Stomach (tissue), 9 donors: Measurements from ENCODE around the gene ABCE1. TPM values are rescaled to one million over a fixed set of nuclear protein-coding genes. Genes with fewer than 3 reads are reported as not detected.
A peak's percentile ranks its signal among the peaks of the same experiment; 100 is the strongest.

Experiments
- DNase-seq, 2 donors: peaks; one replicate each; pipeline versions ENCODE4 v3.0.0 to v3.0.0-alpha.2; 2013 to 2019
- H3K27ac ChIP-seq, 5 donors: fragments of 200-600 bp in 4 of 5; sonication (generic) in 4 of 5; one replicate each; pipeline ENCODE4 v1.5.1; 2013 to 2019; ENCODE audit warnings: mild to moderate bottlenecking in 1 of 5, moderate library complexity in 1 of 5
- H3K27me3 ChIP-seq, 3 donors: fragments of 200-600 bp; sonication (generic); one replicate each; pipeline ENCODE4 v1.5.1; 2017 to 2019; ENCODE audit warnings: mixed run types in 1 of 3
- H3K36me3 ChIP-seq, 4 donors: fragments of 200-600 bp; sonication (generic); 1 replicate in 3 of 4; 2 replicates in 1 of 4; pipeline ENCODE4 v1.5.1; 2016 to 2019
- H3K4me1 ChIP-seq, 4 donors: fragments of 200-600 bp; sonication (generic); one replicate each; pipeline ENCODE4 v1.5.1; 2016 to 2019
- H3K4me3 ChIP-seq, 4 donors: fragments of 200-600 bp; sonication (generic) in 3 of 4; one replicate each; pipeline ENCODE4 v1.5.1; 2016 to 2019; ENCODE audit warnings: mild to moderate bottlenecking in 1 of 4
- H3K9me3 ChIP-seq, 4 donors: fragments of 200-600 bp; sonication (generic); one replicate each; pipeline ENCODE4 v1.5.1; 2016 to 2019
- EP300 ChIP-seq: sonication (generic); formaldehyde crosslinking; IDR thresholded peaks from one replicate; pipeline ENCODE4 v1.6.1; 2017; ENCODE audit warnings: antibody characterized with exemption
- POLR2A ChIP-seq, 4 donors: fragments of 450-650 bp; IDR thresholded peaks; one replicate each; pipeline ENCODE4 v1.6.1; 2016; ENCODE audit warnings: antibody characterized with exemption in 4 of 4, control low read depth in 2 of 4, mild to moderate bottlenecking in 1 of 4, moderate library complexity in 1 of 4
- POLR2AphosphoS5 ChIP-seq, 3 donors: sonication (generic); formaldehyde crosslinking; IDR thresholded peaks; one replicate each; pipeline ENCODE4 v1.6.1; 2016; ENCODE audit warnings: antibody characterized with exemption in 3 of 3
- WGBS, 5 donors: extraction: QIAGEN DNeasy Blood & Tissue Kit in 3 of 5; methylation state at CpG; one replicate each; pipeline versions ENCODE4 v1.1.5 to v1.1.7; 2013 to 2018; 5-methylcytosine and 5-hydroxymethylcytosine counted together
- intact Hi-C: fragments of 100-400 bp; cut with DNase I; formaldehyde crosslinking; loops from one replicate; pipeline ENCODE4 v1.15.1; 2023; ENCODE audit warnings: low total_unique reads
- polyA plus RNA-seq, 3 donors: library from polyadenylated mRNA; stranded (reverse); fragments of 200-250 nt; gene quantifications; one replicate each; pipeline ENCODE4 v1.2.3, GENCODE V29; 2013
- small RNA-seq, 4 donors: library from RNA; depleted of rRNA; stranded (forward); fragments of <200 nt; gene quantifications; one replicate each; pipeline ENCODE3, GENCODE V24; 2016
- total RNA-seq, 5 donors: library from RNA; depleted of rRNA; stranded (reverse); fragments of >200 nt; gene quantifications; one replicate each; pipeline versions ENCODE4 v1.1.0 to v1.2.3, GENCODE V29; 2014 to 2016
- TF ChIP-seq, protein P1 (sequence below), 7 experiments: fragments of 450-650 bp in 4 of 7; fragments of 200-600 bp in 3 of 7; sonication (generic) in 3 of 7; IDR thresholded peaks; one replicate each; pipeline ENCODE4 v1.5.1; 2016 to 2019; ENCODE audit warnings: antibody characterized with exemption in 7 of 7, control low read depth in 2 of 7, mild to moderate bottlenecking in 1 of 7
- donor health status: healthy with polysubstance abuse.
- donor health status: Bipolar disorder and iron deficiency.
- donor health status: healthy.

ABCE1 gene
- total and polyA plus RNA-seq, 8 donors = 16.9 to 108 (median 29.3) TPM

DNA sequence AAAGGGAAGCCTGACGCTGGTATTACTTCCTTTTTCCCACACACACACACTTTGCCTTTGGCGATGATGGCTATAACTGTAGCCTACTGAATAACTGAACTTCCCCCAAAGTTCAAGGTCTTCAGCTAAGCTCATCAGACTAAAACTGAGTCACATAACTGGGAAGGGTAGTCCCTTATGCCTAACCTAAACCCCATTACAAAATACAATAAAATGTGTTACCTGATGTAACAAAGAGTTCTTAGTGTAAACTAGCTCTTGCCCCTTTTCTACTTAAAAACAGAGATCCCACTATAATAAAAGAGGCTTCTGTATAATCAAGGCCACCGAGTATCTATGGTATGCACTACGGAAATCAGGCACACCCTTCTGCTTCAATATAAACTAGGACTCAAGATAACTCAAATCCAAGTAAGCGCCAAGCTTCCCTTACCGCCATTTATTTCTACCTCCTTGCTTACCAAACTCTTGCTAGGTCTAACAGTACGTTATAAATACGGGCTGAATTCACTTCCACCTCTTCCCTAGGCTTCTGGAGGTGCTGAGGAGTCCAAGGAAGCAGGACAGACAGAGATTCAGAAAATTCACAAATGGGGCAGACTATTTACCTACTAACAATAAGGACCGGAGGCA lies 79.9 kb downstream of the ABCE1 start:
- intact Hi-C loops = no loop called here
- 3 to 8% (median 6%) methylated on average over 9 of the region's 9 CpGs for WGBS, 5 donors
- Histone ChIP-seq H3K4me1 (peaks cover 21 to 50% (median 40%) of the 10 kb centered on the region in 4 donors), H3K36me3 (peaks cover 0 to 12% (median 5%) of the 10 kb centered on the region in 4 donors), H3K27ac (peak overlapping the region; percentile 84 to 99 (median 98)), H3K27me3 (no peaks in the 10 kb centered on the region), H3K9me3 (no peaks in the 10 kb centered on the region), H3K4me3 (peak overlapping the region; percentile 65 to 78 (median 75))
- peak in 1 of 2 donors; percentile 54 for DNase-seq
- TF ChIP-seq POLR2A (IDR thresholded peaks at IDR 0.05) = no peak
- no peak for TF ChIP-seq POLR2AphosphoS5 (IDR thresholded peaks at IDR 0.05)
- TF ChIP-seq, protein P1, sequence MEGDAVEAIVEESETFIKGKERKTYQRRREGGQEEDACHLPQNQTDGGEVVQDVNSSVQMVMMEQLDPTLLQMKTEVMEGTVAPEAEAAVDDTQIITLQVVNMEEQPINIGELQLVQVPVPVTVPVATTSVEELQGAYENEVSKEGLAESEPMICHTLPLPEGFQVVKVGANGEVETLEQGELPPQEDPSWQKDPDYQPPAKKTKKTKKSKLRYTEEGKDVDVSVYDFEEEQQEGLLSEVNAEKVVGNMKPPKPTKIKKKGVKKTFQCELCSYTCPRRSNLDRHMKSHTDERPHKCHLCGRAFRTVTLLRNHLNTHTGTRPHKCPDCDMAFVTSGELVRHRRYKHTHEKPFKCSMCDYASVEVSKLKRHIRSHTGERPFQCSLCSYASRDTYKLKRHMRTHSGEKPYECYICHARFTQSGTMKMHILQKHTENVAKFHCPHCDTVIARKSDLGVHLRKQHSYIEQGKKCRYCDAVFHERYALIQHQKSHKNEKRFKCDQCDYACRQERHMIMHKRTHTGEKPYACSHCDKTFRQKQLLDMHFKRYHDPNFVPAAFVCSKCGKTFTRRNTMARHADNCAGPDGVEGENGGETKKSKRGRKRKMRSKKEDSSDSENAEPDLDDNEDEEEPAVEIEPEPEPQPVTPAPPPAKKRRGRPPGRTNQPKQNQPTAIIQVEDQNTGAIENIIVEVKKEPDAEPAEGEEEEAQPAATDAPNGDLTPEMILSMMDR (IDR thresholded peaks at IDR 0.05) = no peak

DNA sequence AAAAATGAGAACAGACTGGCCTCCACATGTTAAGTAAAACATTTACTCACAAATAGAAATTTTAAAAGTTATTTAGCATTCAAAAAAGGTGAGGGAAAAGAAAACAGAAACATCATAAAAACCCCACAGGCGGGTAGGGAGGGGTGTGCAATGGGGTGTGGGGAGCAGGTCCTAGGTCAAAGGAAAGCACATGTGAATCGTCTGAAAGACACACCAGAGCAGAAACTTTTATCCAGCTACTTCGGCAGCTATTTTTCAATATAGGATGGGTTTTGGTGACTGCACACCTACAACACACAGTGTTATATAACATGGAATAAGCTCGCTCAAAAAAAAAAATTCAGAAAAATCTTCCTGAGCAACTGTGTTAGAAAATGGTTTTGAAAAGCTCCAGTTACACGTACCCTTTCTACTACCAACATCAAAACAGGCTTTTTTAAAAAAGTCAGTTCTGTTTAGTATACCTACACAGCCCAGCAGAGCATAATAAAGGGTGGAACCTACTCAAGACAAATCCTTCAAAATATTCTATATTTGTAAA lies 80.7 kb downstream of the ABCE1 start:
- no peaks in the 10 kb centered on the region for H3K9me3 ChIP-seq
- H3K36me3 ChIP-seq = peaks cover 0 to 7% (median 2%) of the 10 kb centered on the region in 4 donors
- intact Hi-C loops = no loop called here
- no peaks in the 10 kb centered on the region for H3K27me3 ChIP-seq
- peak in 1 of 2 donors; percentile 47 for DNase-seq
- H3K4me1 ChIP-seq = peaks cover 21 to 50% (median 39%) of the 10 kb centered on the region in 4 donors
- H3K4me3 ChIP-seq = peak overlapping the region; percentile 65 to 78 (median 75)
- 1 to 5% (median 2%) methylated on average over 5 of the region's 5 CpGs for WGBS, 5 donors
- H3K27ac ChIP-seq = peak overlapping the region; percentile 92 to 99 (median 99)
- TF ChIP-seq POLR2AphosphoS5 (IDR thresholded peaks at IDR 0.05) (no peak), POLR2A (IDR thresholded peaks at IDR 0.05) (no peak), EP300 (no peak)
- TF ChIP-seq, protein P1 (IDR thresholded peaks at IDR 0.05) = no peak

Small RNA genes lying within 50 kb of the gene (small RNA-seq; reads per million reads assigned to genes)
- 0 reads per million in 4 donors for gene RF00019

Other genes with a start within 250 kb of the ABCE1 start
- gene ANAPC10, start 115 bp upstream of the ABCE1 start, total RNA-seq = 10 to 100 TPM in 2 of 5 donors, 1 to 10 TPM in 3; 2.6 to 42.0 (median 6.1) TPM
- gene ANAPC10, start 115 bp upstream of the ABCE1 start, polyA plus RNA-seq = 10 to 100 TPM; 13.5 to 18.8 (median 14.5) TPM
- 10 to 100 TPM in 4 of 5 donors, 1 to 10 TPM in 1; 6.4 to 53.8 (median 39.7) TPM for gene OTUD4, start 82.3 kb downstream of the ABCE1 start, total RNA-seq
- gene OTUD4, start 82.3 kb downstream of the ABCE1 start, polyA plus RNA-seq = 1 to 10 TPM; 5.2 to 7.3 (median 5.2) TPM